NCI-H128 (cell line): ENCODE results near the gene BATF2.

Source experiments
- DNase-seq: peaks from one replicate; lab custom pipeline; 2025; ENCODE audit not compliant: unreplicated experiment; lab: John Stamatoyannopoulos, UW

Gene BATF2

GRCh38 chr11:64970731-64971151 is 26.0 kb downstream of the BATF2 start:
- no peak for DNase-seq

- no peak for DNase-seq
These were observed 27.6 kb downstream of the BATF2 start for GRCh38 chr11:64969209-64969608.

- no peak for DNase-seq
These were observed 29.4 kb downstream of the BATF2 start for GRCh38 chr11:64967375-64967774.

GRCh38 chr11:64963072-64963631 is 33.6 kb downstream of the BATF2 start:
- no peak for DNase-seq

GRCh38 chr11:64960719-64961118 is 36.1 kb downstream of the BATF2 start:
- no peak for DNase-seq

GRCh38 chr11:64959498-64959897 is 37.3 kb downstream of the BATF2 start:
- DNase-seq: no peak

- DNase-seq: no peak
These were observed 42.6 kb downstream of the BATF2 start for GRCh38 chr11:64954201-64954600.

- no peak for DNase-seq
These were observed 45.2 kb downstream of the BATF2 start for GRCh38 chr11:64951529-64951928.

- DNase-seq: no peak
These were observed 49.5 kb downstream of the BATF2 start for GRCh38 chr11:64947208-64947814.
